ENCODE data around the gene TRPV2.

TRPV2 gene

DNA sequence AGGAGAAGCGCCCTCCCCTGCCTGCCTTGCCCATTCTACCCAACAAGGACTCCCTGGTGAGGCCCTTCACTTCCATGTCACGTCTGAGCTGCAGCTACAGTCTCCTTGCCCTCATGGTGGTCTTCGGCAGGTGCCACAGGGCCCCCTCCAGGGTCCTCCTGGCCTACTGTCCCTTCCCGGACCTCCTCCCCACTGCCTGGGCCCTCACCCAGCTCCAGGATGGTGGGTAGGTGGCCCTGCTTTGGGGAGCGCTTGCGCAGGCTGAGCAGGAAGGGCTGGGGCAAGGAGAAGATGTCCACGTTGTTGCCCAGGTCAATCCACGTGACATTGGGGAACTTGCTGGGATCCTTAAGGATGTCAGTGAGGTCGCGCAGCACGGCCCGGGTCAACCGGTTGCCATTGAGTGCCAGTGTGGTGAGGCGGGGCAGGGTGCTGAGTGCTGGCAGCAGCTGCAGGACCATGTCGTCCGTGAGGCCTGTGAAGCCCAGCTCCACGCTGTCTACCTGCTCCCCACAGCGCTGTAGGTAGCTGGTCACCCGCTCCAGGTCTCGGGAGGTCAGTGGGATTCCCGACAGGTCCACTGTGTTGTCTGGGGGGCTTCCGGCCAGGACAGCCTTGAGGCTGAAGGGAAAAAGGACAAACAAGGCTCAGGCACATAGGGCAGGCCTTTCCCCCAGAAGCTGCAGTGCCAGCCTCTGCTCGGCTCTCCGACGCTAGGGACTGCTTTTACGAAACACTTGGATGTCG lies 28.3 kb downstream of the TRPV2 start:
- TF ChIP-seq, protein P1, sequence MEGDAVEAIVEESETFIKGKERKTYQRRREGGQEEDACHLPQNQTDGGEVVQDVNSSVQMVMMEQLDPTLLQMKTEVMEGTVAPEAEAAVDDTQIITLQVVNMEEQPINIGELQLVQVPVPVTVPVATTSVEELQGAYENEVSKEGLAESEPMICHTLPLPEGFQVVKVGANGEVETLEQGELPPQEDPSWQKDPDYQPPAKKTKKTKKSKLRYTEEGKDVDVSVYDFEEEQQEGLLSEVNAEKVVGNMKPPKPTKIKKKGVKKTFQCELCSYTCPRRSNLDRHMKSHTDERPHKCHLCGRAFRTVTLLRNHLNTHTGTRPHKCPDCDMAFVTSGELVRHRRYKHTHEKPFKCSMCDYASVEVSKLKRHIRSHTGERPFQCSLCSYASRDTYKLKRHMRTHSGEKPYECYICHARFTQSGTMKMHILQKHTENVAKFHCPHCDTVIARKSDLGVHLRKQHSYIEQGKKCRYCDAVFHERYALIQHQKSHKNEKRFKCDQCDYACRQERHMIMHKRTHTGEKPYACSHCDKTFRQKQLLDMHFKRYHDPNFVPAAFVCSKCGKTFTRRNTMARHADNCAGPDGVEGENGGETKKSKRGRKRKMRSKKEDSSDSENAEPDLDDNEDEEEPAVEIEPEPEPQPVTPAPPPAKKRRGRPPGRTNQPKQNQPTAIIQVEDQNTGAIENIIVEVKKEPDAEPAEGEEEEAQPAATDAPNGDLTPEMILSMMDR (IDR thresholded peaks at IDR 0.05; ENCODE audit: low read depth, low read length, missing control alignments) = no peak

DNA sequence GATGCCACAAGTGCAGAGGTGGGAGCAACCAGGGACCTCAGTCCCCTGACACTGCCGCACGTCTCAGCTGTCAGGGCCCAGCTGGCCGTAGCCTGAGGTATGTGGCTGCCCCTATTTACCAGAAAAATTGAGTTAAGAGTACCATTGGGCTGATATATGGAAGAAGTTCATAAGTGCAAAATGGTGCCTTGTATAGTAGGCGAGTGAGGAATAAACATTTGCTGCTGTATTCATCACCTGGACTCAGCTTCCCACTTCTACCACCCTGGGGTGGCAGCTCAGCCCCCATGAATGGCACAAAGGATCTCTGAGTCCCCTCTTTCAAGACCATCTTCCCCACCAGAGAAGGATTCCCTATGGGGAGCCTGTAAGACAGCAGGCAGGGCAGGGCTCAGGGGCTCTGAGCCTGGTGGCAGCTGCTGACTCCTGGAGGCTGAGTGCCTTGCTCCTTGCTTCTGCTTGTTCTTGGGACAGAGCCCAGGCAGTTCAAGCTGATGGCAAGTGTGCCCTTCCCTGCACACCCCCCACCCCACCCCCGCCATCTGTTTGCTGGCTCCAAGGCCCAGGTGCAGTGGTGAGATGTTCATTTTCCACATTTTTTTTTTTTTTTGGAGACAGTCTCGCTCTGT lies 29.0 kb downstream of the TRPV2 start:
- no peak overlapping the region for H3K4me3 ChIP-seq (ENCODE audit: low read depth, low read length)
- TF ChIP-seq, protein P1 (IDR thresholded peaks at IDR 0.05; ENCODE audit: low read depth, low read length, missing control alignments) = no peak
- no peak for DNase-seq (ENCODE audit: low read depth)

More for the DNA sequence above, 28.3 kb downstream of the TRPV2 start:
- H3K4me3 ChIP-seq (ENCODE audit: low read depth, low read length) = no peak overlapping the region
- no peak for DNase-seq (ENCODE audit: low read depth)

DNA sequence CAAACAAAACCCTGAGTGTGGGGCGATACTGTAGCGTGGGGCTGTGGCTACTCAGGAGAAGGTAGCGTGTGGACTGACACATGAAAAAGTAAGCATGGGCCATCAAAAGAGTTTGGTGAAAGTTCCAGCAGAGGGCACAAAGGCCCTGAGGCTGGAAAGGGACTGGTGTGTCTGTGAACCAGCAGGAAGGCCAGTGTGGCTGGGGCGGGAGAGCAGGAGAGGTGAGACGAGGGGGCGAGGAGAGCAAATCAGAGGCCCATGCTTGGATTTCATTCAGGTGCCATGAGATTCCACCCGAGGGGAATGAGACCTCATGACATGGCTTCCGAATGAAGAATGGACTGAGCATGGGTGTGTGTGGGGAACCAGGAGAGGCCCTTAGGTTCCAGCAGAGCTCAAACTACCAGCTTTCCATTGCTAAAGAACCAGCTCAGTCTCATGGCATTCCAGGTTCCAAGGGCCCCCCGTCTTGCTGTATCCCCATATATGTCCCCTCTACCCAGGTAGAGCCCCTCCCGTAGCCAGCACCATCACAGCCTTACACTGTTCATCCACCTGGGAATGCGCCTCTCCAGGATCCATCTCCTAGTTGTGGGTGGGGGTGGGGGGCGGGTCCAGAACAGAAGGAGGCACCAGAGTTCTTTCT lies 31.1 kb downstream of the TRPV2 start:
- no peak for DNase-seq (ENCODE audit: low read depth)
- TF ChIP-seq, protein P1 (IDR thresholded peaks at IDR 0.05; ENCODE audit: low read depth, low read length, missing control alignments) = no peak
- no peak overlapping the region for H3K4me3 ChIP-seq (ENCODE audit: low read depth, low read length)

DNA sequence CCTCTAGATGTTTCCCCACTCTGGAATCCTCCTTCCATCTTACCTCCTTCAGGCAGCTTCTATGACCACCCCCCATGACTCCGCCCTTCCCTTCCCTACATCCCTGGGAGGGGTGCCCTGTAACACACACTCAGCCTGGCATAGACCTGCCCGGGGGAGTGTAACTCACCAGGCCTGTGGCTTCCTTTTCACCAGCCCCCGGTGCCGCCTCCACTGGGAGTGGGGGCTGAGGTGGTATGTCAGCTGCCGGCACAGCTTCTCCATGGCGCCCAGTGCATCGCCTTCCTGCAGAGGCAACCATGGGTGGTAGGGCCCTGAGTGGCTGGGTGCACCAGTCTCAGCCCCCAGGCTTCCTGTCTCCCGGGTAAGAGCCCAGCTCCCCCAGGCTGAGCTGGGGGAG lies 32.3 kb downstream of the TRPV2 start:
- TF ChIP-seq, protein P1 (IDR thresholded peaks at IDR 0.05; ENCODE audit: low read depth, low read length, missing control alignments) = no peak
- H3K4me3 ChIP-seq (ENCODE audit: low read depth, low read length) = no peak overlapping the region
- no peak for DNase-seq (ENCODE audit: low read depth)

DNA sequence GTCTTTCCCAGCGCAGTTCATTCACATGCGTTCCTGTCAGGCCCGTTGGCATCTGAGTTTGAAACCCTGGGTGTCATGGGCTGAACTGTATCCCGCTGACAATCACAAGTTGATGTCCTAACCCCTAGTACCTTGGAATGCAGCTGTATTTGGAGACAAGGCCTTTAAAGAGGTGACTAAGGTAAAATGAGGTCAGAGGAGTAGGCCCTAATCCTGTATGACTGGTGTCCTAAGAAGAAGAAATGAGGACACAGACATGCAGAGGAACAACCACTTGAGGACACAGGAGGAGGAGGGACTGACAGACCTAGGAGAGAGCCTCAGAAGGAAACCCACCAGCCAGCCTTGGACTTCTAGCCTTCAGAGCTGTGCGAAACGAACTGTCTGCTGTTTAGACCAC lies 33.1 kb downstream of the TRPV2 start:
- TF ChIP-seq, protein P1 (IDR thresholded peaks at IDR 0.05; ENCODE audit: low read depth, low read length, missing control alignments) = no peak
- no peak overlapping the region for H3K4me3 ChIP-seq (ENCODE audit: low read depth, low read length)
- no peak for DNase-seq (ENCODE audit: low read depth)

DNA sequence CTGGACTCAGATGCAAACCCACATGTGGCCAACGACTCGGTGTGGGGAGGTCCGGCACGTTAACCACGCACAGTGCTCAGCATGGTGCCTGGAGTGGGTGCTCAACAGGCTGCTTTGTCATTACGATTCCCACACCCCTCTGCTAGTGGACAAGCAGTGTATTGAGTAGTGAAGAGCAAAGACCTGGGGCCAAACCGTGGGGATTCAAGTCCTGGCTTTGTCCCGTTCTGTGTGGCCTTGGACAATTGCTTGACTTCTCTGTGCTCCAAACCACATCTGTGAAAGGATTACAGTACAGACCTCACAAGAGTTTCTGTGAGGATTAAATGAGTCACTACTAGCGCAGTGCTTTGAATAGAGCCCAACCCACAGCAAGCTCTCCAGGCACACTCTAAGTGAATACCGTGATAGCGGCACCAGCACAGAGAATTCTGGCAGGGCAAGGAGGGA lies 33.8 kb downstream of the TRPV2 start:
- no peak for DNase-seq (ENCODE audit: low read depth)
- no peak overlapping the region for H3K4me3 ChIP-seq (ENCODE audit: low read depth, low read length)
- TF ChIP-seq, protein P1 (IDR thresholded peaks at IDR 0.05; ENCODE audit: low read depth, low read length, missing control alignments) = no peak
